CD14-positive monocyte (primary cell): ENCODE data around the gene IL3. TPM values are rescaled to one million over a fixed set of nuclear protein-coding genes. Genes with fewer than 3 reads are reported as not detected.

Experiments used
- DNase-seq, 3 donors: peaks; one replicate each; pipeline ENCODE4 v3.0.0-alpha.2; 2011 to 2022
- H2AFZ ChIP-seq: 2 replicates; pipeline ENCODE4 v1.6.0; 2012; ENCODE audit warnings: mild to moderate bottlenecking, low read depth, low read length, inconsistent platforms; ENCODE audit not compliant: insufficient read depth, poor library complexity, severe bottlenecking
- H3K27ac ChIP-seq, 2 donors: 1 replicate in 1 of 2; 2 replicates in 1 of 2; pipeline ENCODE4 v1.5.1; 2012 to 2013; ENCODE audit warnings: low read length in 2 of 2, control low read depth in 1 of 2, inconsistent platforms in 1 of 2, low read depth in 1 of 2, mild to moderate bottlenecking in 1 of 2
- H3K27me3 ChIP-seq, 2 donors: one replicate each; pipeline versions ENCODE4 v1.6.0 to v1.6.1; 2011 to 2013; ENCODE audit warnings: low read length in 2 of 2; ENCODE audit not compliant: control insufficient read depth in 2 of 2, insufficient read depth in 2 of 2
- H3K36me3 ChIP-seq, 2 donors: replicated peaks in 1 of 2; 1 replicate in 1 of 2; 2 replicates in 1 of 2; pipeline versions ENCODE4 v1.5.1 to v1.6.1; 2012 to 2013; ENCODE audit warnings: low read length in 2 of 2, control low read depth in 1 of 2, inconsistent platforms in 1 of 2, mild to moderate bottlenecking in 1 of 2; ENCODE audit not compliant: insufficient read depth in 2 of 2, control insufficient read depth in 1 of 2
- H3K4me1 ChIP-seq, 2 donors: 1 replicate in 1 of 2; 2 replicates in 1 of 2; pipeline versions ENCODE4 v1.5.1 to v1.6.1; 2012 to 2013; ENCODE audit warnings: low read length in 2 of 2, control low read depth in 1 of 2, inconsistent platforms in 1 of 2, mild to moderate bottlenecking in 1 of 2, moderate library complexity in 1 of 2; ENCODE audit not compliant: insufficient read depth in 2 of 2, control insufficient read depth in 1 of 2
- H3K4me2 ChIP-seq: replicated peaks from 2 replicates; pipeline ENCODE3; 2012; ENCODE audit warnings: low read length, moderate library complexity, mild to moderate bottlenecking; ENCODE audit not compliant: poor library complexity, severe bottlenecking; ENCODE audit errors: extremely low read depth
- H3K4me3 ChIP-seq, 3 experiments: fragments of 200-600 bp in 1 of 3; sonication (generic) in 1 of 3; replicated peaks in 1 of 3; 1 replicate in 2 of 3; 2 replicates in 1 of 3; pipeline ENCODE4 v1.5.1; 2011 to 2013; ENCODE audit warnings: low read length in 3 of 3, mild to moderate bottlenecking in 3 of 3, control low read depth in 2 of 3, low read depth in 2 of 3, inconsistent platforms in 1 of 3, moderate library complexity in 1 of 3
- H3K79me2 ChIP-seq: 2 replicates; pipeline ENCODE4 v1.6.0; 2012; ENCODE audit warnings: mild to moderate bottlenecking, control low read depth, inconsistent platforms, low read length, moderate library complexity; ENCODE audit not compliant: insufficient read depth
- H3K9ac ChIP-seq: 2 replicates; pipeline ENCODE4 v1.6.0; 2017; ENCODE audit warnings: low read length, mild to moderate bottlenecking; ENCODE audit not compliant: insufficient read depth, poor library complexity, severe bottlenecking
- H3K9me3 ChIP-seq, 2 donors: replicated peaks in 1 of 2; 1 replicate in 1 of 2; 2 replicates in 1 of 2; pipeline versions ENCODE4 v1.5.1 to v1.6.1; 2012 to 2013; ENCODE audit warnings: low read length in 2 of 2, control low read depth in 1 of 2; ENCODE audit not compliant: control insufficient read depth in 1 of 2, insufficient read depth in 1 of 2
- H4K20me1 ChIP-seq: 2 replicates; pipeline ENCODE4 v1.6.0; 2012; ENCODE audit warnings: mild to moderate bottlenecking, low read length, control low read depth, moderate library complexity; ENCODE audit not compliant: insufficient read depth
- H3K27ac Mint-ChIP-seq, 7 donors: one replicate each; pipeline ENCODE4 v1.8.0; 2020; ENCODE audit warnings: mild to moderate bottlenecking in 7 of 7, mixed read lengths in 7 of 7, moderate library complexity in 6 of 7, inconsistent platforms in 2 of 7
- H3K27me3 Mint-ChIP-seq, 3 donors: one replicate each; pipeline ENCODE4 v1.8.0; 2021 to 2022; ENCODE audit warnings: low read depth in 3 of 3, mild to moderate bottlenecking in 3 of 3, mixed read lengths in 3 of 3, moderate library complexity in 3 of 3, inconsistent platforms in 1 of 3
- H3K36me3 Mint-ChIP-seq, 2 donors: one replicate each; pipeline ENCODE4 v1.8.0; 2020; ENCODE audit warnings: mixed read lengths in 2 of 2, inconsistent platforms in 1 of 2, mild to moderate bottlenecking in 1 of 2
- H3K4me1 Mint-ChIP-seq: one replicate; pipeline ENCODE4 v1.8.0; 2020; ENCODE audit warnings: mild to moderate bottlenecking, mixed read lengths
- H3K4me3 Mint-ChIP-seq, 2 donors: one replicate each; pipeline ENCODE4 v1.8.0; 2020; ENCODE audit warnings: mild to moderate bottlenecking in 2 of 2, mixed read lengths in 2 of 2, moderate library complexity in 1 of 2
- H3K9me3 Mint-ChIP-seq, 7 donors: one replicate each; pipeline ENCODE4 v1.8.0; 2020 to 2022; ENCODE audit warnings: mixed read lengths in 7 of 7, mild to moderate bottlenecking in 6 of 7, moderate library complexity in 6 of 7, inconsistent platforms in 2 of 7
- CTCF ChIP-seq: fragments of 200-600 bp; IDR thresholded peaks from one replicate; pipeline ENCODE4 v1.8.0; 2022; ENCODE audit warnings: antibody characterized with exemption, mild to moderate bottlenecking
- WGBS: methylation state at CpG from one replicate; pipeline ENCODE4 v1.1.5; 2013; ENCODE audit warnings: missing lambda C conversion rate; ENCODE audit not compliant: insufficient coverage; 5-methylcytosine and 5-hydroxymethylcytosine counted together
- intact Hi-C, 2 donors: fragments of 100-400 bp; cut with micrococcal nuclease; formaldehyde crosslinking; loops; one replicate each; pipeline versions ENCODE4 v1.15.0 to v1.15.1; 2023
- polyA plus RNA-seq, 3 donors: library from polyadenylated mRNA; depleted of rRNA in 1 of 3; unstranded in 2 of 3; stranded (reverse) in 1 of 3; fragments of 300-500 nt in 2 of 3; fragments of >200 nt in 1 of 3; fragmentation: Illumina TruSeq in 2 of 3; gene quantifications; 1 replicate in 2 of 3; 2 replicates in 1 of 3; pipeline ENCODE4 v1.2.3, GENCODE V29; 2012 to 2021

Gene IL3
- polyA plus RNA-seq, 3 donors, result not detected

- Histone ChIP-seq H2AFZ (no peak overlapping the region), H3K27me3 (peaks cover 0 to 2% of the 10 kb centered on the region in 2 donors), H4K20me1 (no peaks in the 10 kb centered on the region), H3K36me3 (no peaks in the 10 kb centered on the region), H3K4me2 (no peak overlapping the region), H3K79me2 (no peaks in the 10 kb centered on the region), H3K9ac (no peak overlapping the region), H3K4me3 (no peak overlapping the region), H3K27ac (no peak overlapping the region), H3K4me1 (no peaks in the 10 kb centered on the region), H3K9me3 (no peaks in the 10 kb centered on the region)
- no peak overlapping the region for H3K27ac Mint-ChIP-seq
- H3K27me3 Mint-ChIP-seq, result peaks cover 8 to 26% (median 15%) of the 10 kb centered on the region in 3 donors
- no peak overlapping the region for H3K4me3 Mint-ChIP-seq
- no peaks in the 10 kb centered on the region for H3K36me3 Mint-ChIP-seq
- intact Hi-C loops, result no loop called here
- TF ChIP-seq CTCF, result no peak
- no peak for DNase-seq
- peaks cover 7% of the 10 kb centered on the region for H3K4me1 Mint-ChIP-seq
- peaks cover 0 to 4% (median 0%) of the 10 kb centered on the region in 7 donors for H3K9me3 Mint-ChIP-seq
Measured at GRCh38 chr5:132090107-132090506, 29.7 kb downstream of the IL3 start.

GRCh38 chr5:132093271-132093670, 32.8 kb downstream of the IL3 start:
- no peak for TF ChIP-seq CTCF
- Histone ChIP-seq H3K27ac (no peak overlapping the region), H3K4me3 (no peak overlapping the region), H3K27me3 (peaks cover 0 to 2% of the 10 kb centered on the region in 2 donors), H3K4me1 (no peaks in the 10 kb centered on the region), H3K9ac (no peak overlapping the region), H4K20me1 (no peaks in the 10 kb centered on the region), H3K79me2 (no peaks in the 10 kb centered on the region), H3K36me3 (no peaks in the 10 kb centered on the region), H3K4me2 (no peak overlapping the region), H3K9me3 (no peaks in the 10 kb centered on the region), H2AFZ (no peak overlapping the region)
- no peak for DNase-seq
- intact Hi-C loops, result no loop called here
- Mint-ChIP-seq H3K4me3 (no peak overlapping the region), H3K27ac (no peak overlapping the region), H3K36me3 (no peaks in the 10 kb centered on the region), H3K4me1 (peaks cover 14% of the 10 kb centered on the region), H3K9me3 (peaks cover 0 to 4% (median 0%) of the 10 kb centered on the region in 7 donors), H3K27me3 (peaks cover 11 to 31% (median 11%) of the 10 kb centered on the region in 3 donors)
- no CpG with 5 or more reads among the region's 3 CpGs for WGBS
